HG02973 (cell line): Measurements from ENCODE around the gene NXN.
"Not testable (repeated sequence)": the region's sequence is repeated elsewhere in the genome, so short reads cannot be mapped to it uniquely, and the experiment has no call there.

Experiments used
- ATAC-seq: cut with Tn5 transposase; IDR thresholded peaks from one replicate; pipeline ENCODE4 v1.9.1; 2021; ENCODE audit warnings: moderate library complexity; ENCODE audit not compliant: unreplicated experiment

The NXN gene

DNA sequence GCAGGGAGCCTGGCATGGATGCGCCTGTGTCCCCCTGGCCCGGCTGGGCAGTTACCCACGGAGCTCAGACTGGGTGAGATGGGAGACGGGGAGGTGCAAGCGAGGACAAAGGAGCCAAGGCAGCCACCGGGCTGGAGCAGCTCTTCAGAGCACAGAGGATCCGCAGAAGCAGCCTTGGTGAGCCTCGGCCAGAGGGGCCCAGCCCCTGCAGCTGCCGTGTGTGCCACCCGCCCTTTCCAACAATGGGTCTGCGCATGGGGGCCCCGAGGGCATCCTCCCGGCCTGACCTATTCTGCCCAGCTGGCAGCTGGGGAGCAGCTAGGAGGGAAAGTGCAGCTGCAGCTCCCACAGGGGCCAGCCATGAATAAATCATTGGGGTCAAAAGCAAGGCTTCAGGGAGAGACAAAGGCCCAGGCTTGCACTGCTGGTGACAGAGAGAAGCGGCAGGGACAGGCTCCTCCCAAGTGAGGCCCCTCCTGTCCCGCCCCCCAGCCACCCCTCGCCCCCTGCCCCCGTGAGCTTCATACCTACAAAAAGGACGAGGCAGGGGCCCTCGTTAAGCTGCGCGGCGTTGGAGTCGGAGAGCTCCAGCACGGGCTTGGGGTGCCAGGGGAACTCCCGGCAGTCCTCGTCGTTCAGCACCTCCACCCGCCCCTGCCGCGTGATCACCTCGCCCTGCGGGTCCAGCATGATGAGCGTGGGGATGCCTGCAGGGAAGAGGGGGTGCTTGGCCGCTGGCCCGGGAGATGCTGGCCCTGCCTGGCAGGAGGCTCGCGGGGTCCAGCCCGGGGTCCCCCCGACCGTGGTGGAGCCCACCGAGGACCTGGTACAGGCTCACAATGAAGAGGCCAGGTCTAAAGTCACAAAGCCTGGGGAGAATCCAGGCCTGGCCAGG is 174.8 kb downstream of the NXN start:
- ATAC-seq: no peak

GRCh38 chr17:802901-803881 is 176.4 kb downstream of the NXN start:
- ATAC-seq: no peak

DNA sequence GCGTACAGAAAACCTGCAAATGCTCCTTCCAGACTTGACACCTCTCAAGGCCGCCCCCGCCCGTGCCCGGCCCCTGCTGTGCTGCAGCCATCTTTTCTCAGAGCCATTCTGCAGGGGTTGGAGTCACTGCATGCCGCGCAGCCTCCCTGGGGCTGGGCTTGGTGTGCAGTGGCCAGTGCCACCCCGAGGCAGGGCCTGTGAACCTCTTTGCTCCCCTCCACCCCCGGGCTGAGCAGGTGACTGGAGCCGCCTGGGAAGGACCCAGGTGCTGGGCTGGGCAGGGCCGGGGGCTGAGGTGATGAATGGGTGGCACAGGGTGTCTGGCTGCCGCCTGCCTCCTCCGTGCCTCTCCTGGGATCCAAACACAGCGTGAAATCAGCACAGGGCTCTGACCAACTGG is 177.1 kb downstream of the NXN start:
- ATAC-seq: no peak

GRCh38 chr17:801660-802059 is 177.9 kb downstream of the NXN start:
- no peak for ATAC-seq

DNA sequence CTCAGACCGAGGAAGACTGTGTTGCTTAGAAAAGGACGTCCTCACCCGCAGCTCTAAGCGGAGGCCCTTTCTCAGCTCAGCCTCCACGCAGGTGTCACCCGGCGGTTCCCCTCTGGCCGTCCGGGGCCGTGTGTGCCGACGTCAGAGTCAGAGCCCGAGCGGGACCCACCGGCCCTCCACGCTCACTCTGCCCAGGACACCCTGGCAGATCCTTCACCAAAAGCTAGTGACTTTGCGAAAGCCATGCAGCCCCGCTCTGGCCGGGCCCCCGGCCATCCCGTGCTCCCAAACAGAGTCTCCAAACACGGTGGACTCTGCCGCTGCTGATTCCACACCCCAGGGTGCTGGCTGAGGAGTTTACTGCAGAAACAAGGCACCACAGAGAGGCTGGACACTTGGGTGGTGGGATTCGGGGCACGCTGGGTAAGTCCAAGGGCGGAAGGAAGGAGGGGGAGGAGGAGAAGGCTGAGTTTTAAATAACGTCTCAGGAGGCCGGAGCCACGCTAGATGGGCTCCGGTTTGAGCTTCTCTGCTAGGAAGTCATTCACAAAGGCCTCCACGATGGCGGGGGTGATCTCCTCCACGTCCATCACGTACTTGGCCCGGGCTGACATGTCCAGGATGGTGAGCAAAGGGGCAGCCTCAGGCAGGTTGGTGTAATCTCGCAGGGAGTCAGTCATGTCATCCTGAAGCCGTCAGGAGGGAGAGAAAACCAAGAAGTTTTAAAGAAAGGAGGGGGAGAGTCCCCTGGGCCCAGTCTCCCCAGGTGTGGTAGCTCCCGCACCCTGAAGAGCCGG is 178.9 kb downstream of the NXN start:
- no peak for ATAC-seq

- no peak for ATAC-seq
These were observed 180.3 kb downstream of the NXN start for GRCh38 chr17:799261-799660.

DNA sequence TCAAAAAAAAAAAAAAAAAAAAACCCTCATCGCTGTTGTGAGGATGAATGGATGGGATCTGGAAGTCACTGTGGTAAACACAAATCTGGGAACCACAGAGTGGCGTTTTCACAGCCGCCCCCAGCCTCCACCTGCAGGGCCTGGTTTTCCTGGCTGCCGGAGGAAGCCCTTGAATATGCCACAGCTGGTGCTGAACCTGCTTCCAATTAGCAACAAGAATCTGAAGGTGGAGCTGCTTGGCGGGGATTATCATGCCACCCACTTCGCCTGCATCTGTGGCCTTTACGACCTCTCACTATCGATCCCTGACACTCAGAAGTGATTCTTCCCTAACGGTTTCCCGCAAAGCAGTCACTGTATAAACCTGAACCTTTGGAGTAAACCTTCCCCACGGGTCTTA is 181.3 kb downstream of the NXN start:
- no peak for ATAC-seq

DNA sequence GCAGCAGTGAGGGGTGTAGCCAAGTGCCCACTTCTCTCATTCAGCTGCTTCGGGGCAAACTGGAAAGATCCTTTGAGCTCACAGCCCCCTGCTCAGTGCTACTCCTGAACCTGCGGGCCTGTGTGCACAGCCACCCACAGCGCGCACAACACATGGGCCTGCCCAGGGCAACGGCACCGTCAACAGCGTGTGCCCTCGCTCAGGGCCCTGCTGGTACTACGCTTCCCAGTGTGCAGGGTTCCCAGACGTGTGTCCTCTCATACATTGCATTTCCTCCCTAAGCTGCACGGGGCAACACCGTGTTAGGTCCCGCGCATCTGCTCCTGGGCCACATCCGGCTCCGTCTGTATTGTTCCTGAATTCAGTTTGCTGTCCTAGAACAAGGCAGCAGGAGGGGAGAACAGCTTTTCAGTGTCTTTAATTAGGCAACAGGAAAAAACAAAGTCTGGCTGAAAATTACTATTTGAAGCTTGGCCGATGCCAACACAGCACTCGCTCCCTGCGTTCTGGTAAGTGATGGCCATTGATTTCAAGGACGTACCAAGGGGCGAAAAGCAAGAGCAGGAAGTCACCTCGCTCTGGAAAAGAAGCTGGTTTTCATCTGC is 182.2 kb downstream of the NXN start:
- ATAC-seq: no peak

GRCh38 chr17:796609-797008 is 183.0 kb downstream of the NXN start:
- ATAC-seq: no peak

GRCh38 chr17:795721-796120 is 183.9 kb downstream of the NXN start:
- ATAC-seq: no peak

GRCh38 chr17:795276-795675 is 184.3 kb downstream of the NXN start:
- no peak for ATAC-seq

- no peak for ATAC-seq
These were observed 184.7 kb downstream of the NXN start for GRCh38 chr17:794876-795275.

DNA sequence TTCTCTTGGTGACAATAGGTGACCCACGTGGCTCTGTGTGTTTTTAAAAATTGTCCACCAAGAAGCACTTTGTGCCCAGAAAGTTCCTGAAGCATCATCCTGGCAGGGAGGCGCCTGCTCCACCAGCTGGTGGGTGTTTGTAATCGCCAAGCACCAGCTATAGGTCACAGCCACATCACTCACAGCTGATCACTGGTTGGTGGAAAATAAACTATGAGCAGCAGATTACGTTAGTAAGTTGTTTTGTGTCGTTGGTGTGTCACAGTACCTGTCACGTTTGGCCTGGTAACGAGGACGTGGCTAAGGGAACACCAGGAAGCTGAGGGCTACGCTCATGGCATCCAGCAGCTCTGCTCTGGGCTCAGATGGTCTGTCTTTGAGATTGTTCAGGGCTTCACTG is 187.3 kb downstream of the NXN start:
- no peak for ATAC-seq

DNA sequence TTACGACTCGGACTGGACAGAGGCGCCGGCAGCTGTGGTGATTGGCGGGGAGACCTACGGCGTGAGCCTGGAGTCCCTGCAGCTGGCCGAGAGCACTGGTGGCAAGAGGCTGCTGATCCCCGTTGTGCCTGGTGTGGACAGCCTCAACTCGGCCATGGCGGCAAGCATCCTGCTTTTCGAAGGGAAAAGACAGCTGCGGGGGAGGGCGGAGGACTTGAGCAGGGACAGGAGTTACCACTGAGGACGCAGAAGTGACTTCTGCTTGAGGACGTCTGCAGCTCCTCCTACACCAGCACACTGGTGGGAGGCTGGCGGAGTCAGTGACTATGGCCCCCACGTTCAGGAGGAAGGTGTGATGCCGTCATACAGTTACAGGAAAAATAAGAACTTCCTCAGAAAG is 187.7 kb downstream of the NXN start:
- ATAC-seq: no peak

GRCh38 chr17:790874-791247 is 188.7 kb downstream of the NXN start:
- ATAC-seq: not testable (repeated sequence)

GRCh38 chr17:789931-790873 is 189.4 kb downstream of the NXN start:
- not testable (repeated sequence) for ATAC-seq

GRCh38 chr17:789160-789840 is 190.3 kb downstream of the NXN start:
- no peak for ATAC-seq

DNA sequence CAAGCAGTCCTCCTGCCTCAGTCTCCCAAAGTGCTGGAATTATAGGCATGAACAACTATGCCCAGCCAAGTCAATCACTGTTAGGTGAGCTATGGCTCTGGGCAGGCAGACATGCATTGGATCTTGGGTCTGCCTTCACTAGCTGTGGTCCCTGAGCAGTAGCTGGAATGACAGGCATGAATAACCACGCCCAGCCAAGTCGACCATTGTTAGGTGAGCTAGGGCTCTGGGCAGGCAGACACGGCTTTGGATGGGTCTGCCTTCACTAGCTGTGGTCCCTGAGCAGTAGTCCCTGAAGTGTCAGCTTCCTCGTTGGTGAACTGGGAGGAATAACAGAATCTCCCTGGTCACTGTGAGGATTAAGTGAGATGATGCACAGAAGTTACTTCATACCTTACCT is 191.0 kb downstream of the NXN start:
- no peak for ATAC-seq

- ATAC-seq: no peak
These were observed 191.8 kb downstream of the NXN start for GRCh38 chr17:787641-788221.
